Measurements from ENCODE around the gene GRIA3. TPM values are rescaled to one million over a fixed set of nuclear protein-coding genes. Genes with fewer than 3 reads are reported as not detected.

The GRIA3 gene
- total and polyA plus RNA-seq, 10 of the 15 experiments (the other 5 are each of a cell fraction or from before 2014, with no cell fraction given) = 0.45 to 4.3 (median 2.2) TPM

- TF ChIP-seq REST (IDR thresholded peaks at IDR 0.05; ENCODE audit: low read depth, low read length) = no peak
- no peak for TF ChIP-seq IKZF2 (IDR thresholded peaks at IDR 0.05)
Observed at GRCh38 chrX:123340696-123341095, 156.6 kb downstream of the GRIA3 start (continued).

- Histone ChIP-seq H3K79me2 (ENCODE audit: control insufficient read depth, insufficient read depth, low read length) (no peaks in the 10 kb centered on the region), H3K4me3 (no peak overlapping the region), H3K36me3 (ENCODE audit: control insufficient read depth in 2 of 2, insufficient read depth in 2 of 2, low read length in 1 of 2) (no peaks in the 10 kb centered on the region), H3K27me3 (replicated peaks in 1 of 2; ENCODE audit: control insufficient read depth in 2 of 2, insufficient read depth in 2 of 2, low read length in 1 of 2) (no peaks in the 10 kb centered on the region), H3K4me2 (ENCODE audit: control insufficient read depth, insufficient read depth) (no peak overlapping the region), H3K9me3 (replicated peaks; ENCODE audit: control insufficient read depth, insufficient read depth, low read length) (no peaks in the 10 kb centered on the region), H3K27ac (ENCODE audit: control insufficient read depth, insufficient read depth) (no peak overlapping the region), H3K9ac (ENCODE audit: control insufficient read depth, insufficient read depth, low read length) (no peak overlapping the region), H2AFZ (ENCODE audit: control insufficient read depth, low read depth, low read length) (no peak overlapping the region), H4K20me1 (ENCODE audit: control insufficient read depth, insufficient read depth) (no peaks in the 10 kb centered on the region), H3K4me1 (ENCODE audit: control insufficient read depth, insufficient read depth, low read length) (no peaks in the 10 kb centered on the region)
- FAIRE-seq (no peak), DNase-seq (ENCODE audit: low read depth, low spot score) (no peak), ATAC-seq (no peak)
- RAD21 ChIA-PET (ENCODE audit: unreplicated experiment) = interaction anchor here (0.9 to 1.9 kb wide), 2 partner anchors 9 to 75 kb away, joined by 3 to 9 read pairs; no protein-coding TSS in a partner anchor
- SMC1A ChIA-PET (ENCODE audit: uncharacterized antibody, unreplicated experiment) = interaction anchor here (0.7 to 7.3 kb wide), 13 partner anchors 8 to 75 kb away, joined by 3 to 35 read pairs (median 4); no protein-coding TSS in a partner anchor
- CTCF ChIA-PET = interaction anchor here (0.9 to 1.6 kb wide), 5 partner anchors 10 to 74 kb away, joined by 3 to 6 read pairs (median 4); no protein-coding TSS in a partner anchor
- WGBS (ENCODE audit: insufficient coverage, insufficient replicate concordance, low lambda C conversion rate, missing lambda C conversion rate) = 61% methylated on average over 1 of the region's 1 CpG
- in situ Hi-C loops (cut with MboI) = no loop called here
- intact Hi-C loops (cut with micrococcal nuclease; ENCODE audit: unreplicated experiment) = no loop called here
- POLR2A ChIA-PET = interaction anchor here (0.6 kb wide), 1 partner anchor 8 kb away, joined by 3 read pairs; no protein-coding TSS in a partner anchor
- TF ChIP-seq NBN (IDR thresholded peaks at IDR 0.05) (no peak), CHD1 (IDR thresholded peaks at IDR 0.05; ENCODE audit: low read depth, low read length) (no peak), STAT1 (conservative IDR thresholded peaks at IDR 0.05) (no peak), EP300 (IDR thresholded peaks at IDR 0.05; ENCODE audit: borderline replicate concordance in 1 of 2, control insufficient read depth in 1 of 2, low read depth in 2 of 2, low read length in 2 of 2) (no peak), EGR1 (IDR thresholded peaks at IDR 0.05; ENCODE audit: borderline replicate concordance in 1 of 2, low read depth in 2 of 2, low read length in 2 of 2) (no peak), CBX5 (IDR thresholded peaks at IDR 0.05; ENCODE audit: low read depth) (no peak), CTCF (IDR thresholded peaks at IDR 0.05 in 2 of 3, conservative IDR thresholded peaks at IDR 0.05 in 1 of 3; ENCODE audit: control insufficient read depth in 2 of 3, extremely low read depth in 1 of 3, insufficient read depth in 1 of 3, low read depth in 3 of 3, low read length in 3 of 3) (no peak), NFIC (IDR thresholded peaks at IDR 0.05; ENCODE audit: low read depth, low read length) (no peak), HCFC1 (IDR thresholded peaks at IDR 0.05; ENCODE audit: low read length) (no peak), SIX5 (IDR thresholded peaks at IDR 0.05; ENCODE audit: low read depth, low read length, severe bottlenecking) (no peak), MTA3 (IDR thresholded peaks at IDR 0.05; ENCODE audit: borderline replicate concordance, low read length) (no peak)
- no TSS peak for BruUV-seq (replicated peaks)
Observed at GRCh38 chrX:123348468-123348867, 164.4 kb downstream of the GRIA3 start.
